Measurements from ENCODE around the gene BCAS3.

The BCAS3 gene

DNA sequence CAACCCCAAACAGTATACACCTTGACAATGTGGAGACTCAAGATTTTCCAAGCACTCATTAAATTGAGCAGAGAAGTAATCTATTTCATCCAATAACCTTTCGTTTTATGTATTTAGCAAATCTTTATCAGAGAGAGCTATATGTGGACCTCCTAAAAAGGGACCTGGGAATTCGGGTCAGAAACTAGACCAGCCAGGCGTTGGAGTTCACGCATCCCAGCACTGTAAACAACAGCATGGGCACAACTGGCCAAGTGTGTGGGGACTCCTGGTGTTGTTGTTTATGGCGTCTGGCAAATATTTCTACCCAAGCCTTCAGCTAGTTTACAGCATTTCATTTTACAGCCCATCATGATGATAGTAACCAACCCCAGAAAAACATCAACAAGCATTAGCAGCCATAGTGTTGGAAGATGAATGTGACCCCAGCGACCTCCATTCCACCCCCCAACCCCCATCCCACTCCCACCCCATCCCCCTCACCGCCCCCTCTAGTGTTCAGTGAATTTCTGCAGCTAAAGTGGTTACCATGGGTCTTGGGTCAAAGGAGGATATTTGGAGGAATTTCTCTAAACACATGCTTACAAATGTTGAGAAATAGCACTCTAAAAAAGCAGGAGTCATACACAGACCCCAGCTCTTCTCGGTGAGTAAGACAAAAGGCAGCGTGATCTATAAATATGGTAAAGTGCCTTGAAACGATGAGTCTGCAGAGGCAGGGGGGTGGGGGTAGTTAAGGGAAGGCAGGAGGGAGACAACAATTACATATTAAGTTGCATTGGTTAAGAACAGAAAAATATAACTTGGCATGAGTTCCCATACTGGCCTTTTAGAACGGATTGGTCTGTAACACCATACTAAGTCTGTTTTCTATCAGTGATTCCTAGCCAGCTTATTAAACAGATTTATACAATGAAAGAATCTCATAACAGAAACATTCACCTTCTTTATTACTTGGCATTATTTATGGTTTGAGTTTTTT lies 630.5 kb downstream of the BCAS3 start:
- DNase-seq, result no peak

DNA sequence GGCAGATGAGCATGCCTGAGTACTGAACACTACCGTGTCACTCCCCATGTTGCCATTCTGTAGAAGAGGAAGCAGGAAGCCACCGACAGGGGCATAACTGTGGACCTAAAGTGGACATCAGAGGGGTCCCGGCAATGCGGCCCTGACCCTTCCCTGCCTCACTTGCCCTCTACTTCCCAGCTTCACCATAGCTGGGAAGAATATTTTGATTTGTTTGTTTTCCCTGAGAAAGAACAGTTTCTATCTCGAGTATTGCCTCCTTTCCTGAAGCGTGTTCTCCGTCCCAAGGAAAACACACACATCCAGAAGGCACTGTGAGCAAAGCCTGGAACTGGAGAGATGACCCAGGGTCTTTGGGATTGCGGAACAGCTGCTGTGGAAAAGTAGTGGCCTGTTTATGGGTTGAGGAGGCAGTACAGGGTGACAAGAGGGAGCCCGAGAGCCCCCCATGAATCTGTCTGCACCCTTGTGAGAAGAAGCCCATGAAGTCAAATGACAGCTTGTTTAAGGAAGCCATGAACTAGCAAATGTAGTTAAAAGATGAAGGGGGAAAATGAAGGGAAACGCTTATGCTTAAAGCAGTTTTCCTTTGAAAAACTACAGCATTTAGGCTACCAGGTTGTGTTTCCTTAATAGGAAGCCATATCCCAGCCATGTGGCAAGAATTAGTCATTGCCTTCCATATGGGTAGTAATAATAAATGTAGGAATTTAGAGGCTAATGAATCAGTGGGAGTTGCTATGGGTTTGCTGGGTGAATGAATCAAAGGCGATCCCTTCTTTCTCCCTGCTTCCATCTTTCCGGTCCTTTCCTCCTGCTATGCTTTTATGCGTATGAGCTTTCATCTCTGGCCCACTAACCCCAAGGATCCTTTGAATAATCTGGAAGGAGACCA lies 632.0 kb downstream of the BCAS3 start:
- no peak for DNase-seq

DNA sequence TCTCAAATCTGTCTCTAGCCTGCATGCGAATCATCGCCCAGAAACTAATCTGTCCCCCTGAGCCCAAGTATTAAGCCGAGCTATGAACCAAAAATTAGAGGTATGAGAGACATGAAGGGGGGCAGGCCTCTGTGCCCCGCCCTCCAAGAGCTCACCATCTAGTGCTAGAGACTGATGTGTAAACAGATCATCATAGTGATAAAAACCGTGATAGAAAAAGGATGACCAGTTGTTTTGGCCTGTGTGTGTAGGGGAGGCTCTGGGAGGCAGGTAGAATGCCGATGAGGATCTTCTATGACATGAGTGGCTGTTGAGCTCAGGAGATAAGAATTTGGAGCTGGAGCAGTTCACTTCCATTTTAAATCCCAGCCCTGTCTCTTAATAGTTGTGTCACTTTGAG lies 632.9 kb downstream of the BCAS3 start:
- DNase-seq, result no peak

DNA sequence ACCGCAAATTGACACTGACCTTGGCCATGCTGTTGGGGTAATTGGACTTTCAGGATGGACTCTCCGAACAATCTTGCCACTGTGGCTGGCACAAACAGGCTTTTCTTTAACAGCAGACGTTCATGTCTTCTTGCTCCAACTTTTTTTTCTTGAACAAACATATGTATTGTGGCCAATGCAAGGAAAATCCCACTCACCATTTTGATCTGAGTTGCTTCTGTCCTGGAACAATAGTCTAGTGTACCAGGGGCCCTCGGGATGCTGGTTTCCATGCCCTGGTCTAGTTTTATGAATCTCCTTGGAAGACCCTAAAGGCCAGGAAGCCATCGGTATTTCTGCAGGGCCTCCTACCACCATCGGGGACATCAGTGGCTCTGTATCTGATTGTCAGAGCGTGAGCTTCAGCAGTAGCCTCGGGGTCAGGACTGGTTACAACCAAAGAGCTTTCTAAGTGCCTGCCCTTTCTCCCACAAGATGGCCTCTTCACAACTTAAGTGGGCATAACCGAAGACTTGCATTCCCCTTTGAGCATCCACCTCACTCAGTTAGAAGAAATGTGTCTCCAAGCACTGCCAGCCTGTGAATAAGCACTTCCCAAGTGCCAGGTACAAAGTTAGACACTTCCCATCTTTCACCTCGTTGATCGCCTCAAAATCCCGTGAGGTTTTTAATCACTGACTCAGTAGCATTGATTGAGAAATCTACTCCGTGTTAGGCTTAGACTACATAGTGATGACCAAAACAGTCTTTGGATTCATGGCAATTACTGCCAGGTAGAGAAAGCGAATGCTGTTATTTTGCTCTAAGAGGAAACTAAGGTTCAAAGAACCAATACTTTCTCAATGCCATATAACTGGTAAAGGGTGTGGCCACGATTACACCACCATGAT lies 635.0 kb downstream of the BCAS3 start:
- no peak for DNase-seq

DNA sequence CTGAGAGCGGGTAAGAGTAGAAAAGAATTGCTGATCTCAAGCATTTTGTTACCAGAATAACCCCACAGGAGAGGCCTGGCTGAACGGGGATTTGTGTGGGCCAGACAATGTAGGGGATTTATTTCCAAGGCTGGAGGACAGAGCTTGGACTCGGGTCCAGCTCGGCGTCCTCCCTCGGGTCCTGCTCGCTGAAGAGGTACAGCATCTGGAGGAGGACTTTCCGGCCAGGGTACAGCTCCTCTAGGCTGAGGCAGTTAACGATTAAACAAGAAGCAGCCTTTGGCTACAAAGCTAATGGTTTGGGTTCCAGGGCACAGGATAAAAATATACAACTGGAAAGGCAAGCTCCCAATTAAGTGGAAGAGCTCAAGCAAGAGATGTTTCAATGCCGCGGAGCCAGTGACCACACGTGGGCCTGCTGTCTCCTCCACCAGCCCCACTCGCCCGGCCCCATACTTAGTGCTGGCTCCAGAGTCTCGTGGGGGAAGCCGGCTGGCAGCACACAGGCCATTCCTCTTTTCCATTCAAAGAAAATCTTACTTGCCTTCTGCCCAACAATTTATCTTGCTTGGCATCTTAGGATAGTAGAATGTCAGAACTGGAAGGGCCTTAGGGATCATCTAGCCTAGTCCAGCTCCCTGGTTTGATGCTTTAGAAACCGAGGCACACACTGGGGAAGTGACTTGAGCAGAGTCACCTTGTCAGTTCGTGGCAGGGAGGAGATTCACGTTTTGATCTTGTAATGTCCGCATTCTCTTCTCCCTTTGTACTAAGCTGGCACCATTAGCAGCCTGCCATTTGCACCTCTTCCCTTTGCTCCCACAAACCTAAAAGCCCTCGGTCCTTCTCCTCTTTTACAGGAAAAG lies 636.0 kb downstream of the BCAS3 start:
- no peak for DNase-seq

DNA sequence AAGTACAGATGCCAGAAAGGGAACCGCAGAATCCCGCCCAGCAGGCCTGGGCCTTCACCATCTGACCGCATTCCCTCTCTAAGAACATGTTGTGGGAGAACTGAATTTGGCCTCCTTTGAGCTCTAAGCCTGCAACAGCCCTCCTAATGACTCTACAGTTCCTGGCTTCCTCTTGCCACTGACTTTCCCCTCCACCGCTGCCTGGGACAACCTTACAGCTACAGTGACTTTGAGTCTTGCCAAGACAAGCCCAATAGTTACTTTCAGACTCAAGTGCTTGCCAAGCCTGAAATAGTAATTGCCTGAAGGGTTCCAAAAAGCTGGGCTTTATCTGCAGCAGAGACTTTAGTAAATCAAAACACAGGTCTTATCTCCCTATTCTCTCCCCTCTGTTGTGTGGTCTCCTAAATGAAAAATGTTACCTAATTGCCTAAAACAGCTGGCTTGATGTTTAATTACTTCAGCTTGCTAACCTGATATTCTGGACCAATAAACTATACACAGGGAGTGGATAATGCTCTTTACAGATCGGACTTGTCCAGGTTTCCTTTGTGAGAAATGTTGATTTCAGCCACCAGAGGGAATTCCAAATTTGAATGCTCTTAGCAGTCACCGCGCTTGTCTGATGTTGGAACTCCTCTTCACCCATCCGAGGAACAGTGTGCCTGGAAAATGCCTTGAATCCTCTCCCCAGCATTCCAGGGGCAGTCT lies 636.9 kb downstream of the BCAS3 start:
- DNase-seq, result no peak

DNA sequence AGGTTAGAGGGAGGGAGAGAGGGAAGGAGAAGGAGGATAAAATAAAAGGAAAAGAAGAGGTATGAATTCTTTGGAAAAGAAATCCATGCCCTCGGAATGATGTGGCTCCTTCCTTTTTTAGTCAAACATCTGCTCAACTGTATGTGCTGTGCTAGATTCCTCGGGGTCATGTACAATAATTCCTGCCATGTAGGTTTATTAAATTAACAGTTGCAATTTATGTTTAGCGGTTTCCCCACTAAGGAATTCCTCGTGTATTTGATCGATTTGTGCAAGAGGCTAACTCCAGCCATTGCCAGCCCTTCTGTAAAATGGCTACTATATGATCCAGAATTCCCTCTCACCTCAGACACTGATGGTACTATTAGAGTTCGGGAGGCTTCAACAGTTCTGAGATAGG lies 639.0 kb downstream of the BCAS3 start:
- no peak for DNase-seq

DNA sequence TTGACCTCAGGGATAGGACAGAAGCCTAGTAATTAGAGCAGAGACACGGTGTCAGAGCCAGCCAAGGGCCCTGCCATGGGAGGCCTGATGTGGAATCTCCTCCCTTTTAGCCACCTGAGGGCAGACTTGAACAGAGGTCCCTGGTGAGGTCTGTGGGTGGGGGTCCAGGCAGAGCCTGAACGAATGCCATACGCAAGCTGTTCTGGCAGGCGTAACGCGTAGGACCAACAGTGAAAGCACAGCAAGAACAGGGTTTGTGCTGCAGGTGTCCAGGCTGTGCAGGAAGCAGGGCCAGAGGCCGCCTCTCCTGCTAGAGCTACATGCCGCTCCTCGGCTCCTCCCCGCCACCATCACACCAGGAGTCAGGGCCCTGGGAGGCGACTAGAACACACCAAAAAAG lies 640.1 kb downstream of the BCAS3 start:
- DNase-seq, result no peak

DNA sequence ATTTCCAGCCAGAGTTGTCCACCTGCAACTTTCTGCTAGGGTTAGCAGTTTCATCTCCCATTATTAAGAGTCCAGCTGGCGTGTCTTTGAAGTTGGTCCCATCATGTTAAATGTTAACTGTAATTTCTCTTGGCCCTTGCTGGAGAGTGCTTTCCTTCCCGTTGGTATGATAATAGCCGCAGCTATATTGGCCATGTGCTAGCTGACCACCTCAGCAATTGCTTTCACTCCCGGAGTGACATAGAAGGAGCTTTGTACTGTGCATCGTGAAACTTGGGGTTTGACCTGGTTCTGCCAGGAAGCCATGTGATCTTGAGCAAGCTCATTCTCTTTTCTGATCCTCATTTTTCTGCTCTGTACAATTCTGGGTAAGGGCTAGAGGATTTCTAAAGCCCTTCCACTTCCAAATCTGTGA lies 641.0 kb downstream of the BCAS3 start:
- no peak for DNase-seq

DNA sequence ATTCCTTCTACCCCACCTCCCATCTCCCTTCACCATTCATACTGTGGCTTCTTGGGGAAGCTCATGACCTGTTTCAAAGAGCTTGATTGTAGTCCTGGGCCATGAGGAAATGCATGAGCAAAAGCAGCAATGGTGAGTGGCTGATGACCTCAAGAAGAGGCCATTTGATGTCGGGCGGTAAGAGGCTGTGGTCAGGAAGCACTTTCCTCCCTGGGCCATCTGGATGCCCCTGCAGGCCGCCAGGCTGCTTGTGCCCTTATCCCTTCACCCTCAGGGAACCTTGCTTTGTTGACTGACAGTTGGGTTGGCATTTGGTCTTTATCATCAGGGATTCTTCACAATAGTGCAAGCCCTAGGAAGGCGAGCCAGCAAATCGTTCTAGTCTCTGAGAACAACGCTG lies 643.7 kb downstream of the BCAS3 start:
- DNase-seq, result no peak

DNA sequence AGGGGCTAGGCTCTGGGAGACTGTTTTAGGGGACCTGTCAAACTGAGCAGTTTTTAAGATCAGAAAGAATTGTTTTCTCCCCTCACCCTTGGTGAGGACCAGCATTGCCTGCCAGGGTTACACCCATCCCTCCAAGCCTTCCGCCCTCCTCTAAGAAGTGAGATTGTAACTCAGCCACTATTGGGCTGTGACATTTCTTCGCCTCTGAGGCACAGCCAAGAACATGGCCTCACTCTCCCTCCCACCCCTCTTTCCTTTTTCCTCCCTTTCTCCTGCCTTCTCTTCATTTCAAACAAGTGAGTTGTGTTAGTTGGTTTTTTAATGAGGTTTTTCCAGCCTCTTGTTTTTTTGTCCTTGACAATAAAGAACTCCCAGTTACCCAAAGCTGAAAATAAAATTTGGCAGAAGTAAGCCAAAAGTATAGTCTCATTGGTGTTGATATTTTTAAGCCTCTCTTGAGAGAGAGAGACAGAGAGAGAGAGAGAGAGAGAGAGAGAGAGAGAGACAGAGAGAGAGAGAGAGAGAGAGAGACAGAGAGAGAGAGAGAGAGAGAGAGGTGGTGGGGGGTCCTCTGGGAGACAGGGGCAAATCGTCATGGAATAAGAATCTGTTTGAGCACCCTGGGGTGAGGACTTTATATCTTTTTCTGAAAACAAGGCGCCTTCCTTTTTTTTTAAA lies 644.8 kb downstream of the BCAS3 start:
- no peak for DNase-seq

DNA sequence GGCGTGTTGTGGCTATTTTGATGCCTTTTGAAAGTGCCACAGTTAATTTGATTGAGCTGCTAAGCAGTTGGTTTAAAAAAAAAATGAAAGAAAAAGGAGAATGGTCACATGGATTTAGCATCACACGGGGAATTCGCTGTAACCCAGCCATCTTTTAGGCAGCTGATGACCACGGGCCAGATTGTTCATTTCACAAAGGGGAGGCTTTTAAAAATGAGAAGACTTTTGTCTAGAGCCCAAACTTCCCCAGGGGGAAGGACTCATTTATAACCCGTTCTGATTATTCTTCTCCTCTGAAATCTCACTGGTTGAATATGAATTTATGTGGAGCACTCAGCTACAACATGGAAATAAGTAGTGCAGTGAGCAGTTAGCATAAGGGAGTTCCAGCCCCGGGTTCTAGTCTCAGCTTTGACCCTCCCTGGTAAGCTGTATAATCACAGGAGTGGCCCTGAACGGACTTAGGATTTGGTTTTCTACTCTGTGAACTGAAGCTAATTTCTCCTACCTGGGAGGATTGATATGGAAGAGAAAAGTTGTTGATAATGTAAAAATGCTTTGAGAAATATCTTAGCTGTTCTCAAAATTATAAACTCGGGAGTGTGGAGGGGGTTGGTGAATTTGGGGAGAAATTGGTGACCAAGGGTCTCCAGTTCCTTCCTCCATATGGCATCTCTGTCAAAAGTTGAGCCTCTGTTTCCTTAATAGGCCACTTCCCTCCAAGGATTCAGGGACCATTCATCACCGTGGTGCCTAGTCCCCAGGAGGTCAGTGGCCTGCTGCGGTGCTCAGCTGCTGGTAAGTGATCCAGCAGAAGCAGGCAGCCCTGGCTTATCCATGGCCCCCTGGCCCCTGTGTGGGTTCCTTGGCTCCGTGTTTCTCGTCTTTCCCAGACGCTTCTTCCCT lies 645.6 kb downstream of the BCAS3 start:
- DNase-seq, result no peak

DNA sequence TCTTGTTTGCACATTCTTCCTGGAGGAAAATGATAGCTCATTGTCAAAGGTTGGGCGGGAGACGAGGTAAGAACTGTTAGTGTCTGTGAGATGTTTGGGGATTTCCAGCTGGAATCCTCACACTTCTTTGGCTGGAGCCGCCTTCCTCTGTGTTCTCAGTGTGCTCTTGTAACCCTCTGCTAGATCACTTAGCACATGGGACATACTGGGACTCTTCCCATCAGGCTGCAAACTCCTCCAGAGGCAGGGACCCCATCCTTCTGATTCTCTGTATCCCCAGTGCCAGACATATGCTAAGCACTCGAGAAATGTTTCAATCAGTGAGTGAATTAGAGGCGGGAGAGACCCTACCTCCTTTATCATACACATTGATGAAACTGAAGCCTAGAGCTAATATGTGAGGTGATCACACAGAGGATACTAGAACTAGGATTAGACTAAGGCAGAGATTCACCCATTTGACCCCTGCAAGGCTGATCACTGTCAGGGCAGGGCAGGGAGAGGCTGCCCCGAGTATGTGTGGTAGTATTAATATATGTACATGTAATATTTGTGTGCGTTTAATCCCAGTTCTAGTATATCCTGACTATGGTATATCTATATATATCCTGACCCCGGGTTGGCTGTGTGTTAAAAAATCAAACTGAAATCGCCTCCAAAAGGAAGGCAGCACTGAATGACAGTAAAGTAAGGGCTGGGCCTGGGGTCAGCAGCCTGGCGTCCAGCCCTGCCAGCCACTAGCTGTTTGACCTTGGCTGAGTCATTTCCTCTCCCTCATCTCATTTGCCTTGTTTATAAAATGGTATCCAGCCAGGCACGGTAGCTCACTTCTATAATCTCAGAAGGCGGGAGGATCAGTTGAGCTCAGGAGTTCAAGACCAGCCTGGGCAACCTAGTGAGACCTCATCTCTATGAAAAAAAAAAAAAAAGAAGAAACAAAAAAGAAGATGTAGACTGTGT lies 646.5 kb downstream of the BCAS3 start:
- no peak for DNase-seq

DNA sequence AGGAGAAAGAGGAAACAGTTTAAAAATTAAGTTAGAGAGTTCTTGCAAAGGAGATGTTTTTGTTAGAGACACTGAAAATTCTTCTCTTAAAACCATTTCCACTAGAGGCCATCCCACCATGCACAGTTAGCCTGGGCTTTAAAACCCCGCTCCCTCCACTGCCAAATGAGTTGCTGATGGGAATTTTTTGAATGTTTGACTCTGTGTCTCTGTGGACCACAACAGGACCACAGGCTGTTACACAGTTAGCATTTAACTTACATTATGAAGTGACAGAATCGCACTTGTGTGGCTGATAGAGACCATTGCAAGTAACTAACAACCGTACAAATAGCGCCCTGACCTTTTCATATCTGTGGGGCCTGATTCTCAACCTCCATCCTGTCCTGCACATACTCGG lies 647.3 kb downstream of the BCAS3 start:
- no peak for DNase-seq

DNA sequence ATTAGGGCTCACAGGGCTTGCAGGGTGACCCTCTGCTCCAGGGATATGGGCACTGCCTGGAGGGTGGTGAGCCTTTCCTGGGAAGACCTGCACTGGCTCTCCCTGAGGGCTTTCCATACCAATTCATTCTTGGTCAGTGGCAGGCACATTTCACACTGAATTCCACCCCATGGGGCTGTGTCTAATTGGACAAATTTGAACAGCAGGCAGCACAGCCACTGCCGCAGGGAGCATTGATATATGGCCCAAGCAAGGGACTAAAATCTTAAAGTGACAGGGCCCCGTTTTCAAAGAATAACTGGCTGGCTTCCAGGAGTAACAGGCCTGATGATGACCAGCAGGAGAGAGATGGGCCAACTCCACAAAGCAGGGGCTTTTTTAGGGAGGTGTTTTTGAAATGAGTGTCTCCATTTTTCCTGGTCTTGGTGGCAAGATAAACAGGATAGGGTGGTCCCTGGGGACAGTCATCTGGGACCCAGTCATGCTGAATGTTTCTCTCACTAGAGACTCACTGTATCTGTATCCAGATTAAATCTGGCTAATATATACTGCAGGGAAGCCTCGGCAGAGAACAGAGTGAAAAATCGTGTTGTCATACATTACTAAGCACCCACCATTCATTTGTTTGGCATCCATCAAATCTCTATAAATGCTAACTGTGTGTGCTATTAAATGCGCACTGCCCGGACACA lies 647.9 kb downstream of the BCAS3 start:
- DNase-seq, result no peak

DNA sequence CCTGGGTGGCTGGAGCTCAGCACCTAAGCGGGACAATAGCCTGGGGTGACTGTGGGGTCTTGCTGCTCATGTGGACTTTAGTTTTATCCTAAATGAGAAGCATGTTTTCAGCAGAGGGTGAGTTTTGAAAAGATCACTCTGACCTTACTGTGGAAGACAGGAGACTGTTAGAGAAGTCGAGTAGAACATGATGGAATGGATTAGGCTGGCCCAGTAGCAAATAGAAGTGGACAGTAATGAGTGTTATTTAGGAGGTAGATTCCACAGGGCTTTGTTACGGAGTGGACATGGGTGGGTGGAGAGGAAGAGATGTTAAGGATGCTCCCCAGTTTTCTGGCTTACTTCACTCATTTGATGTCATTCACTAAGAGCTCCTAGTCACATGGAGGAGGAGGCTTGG lies 648.7 kb downstream of the BCAS3 start:
- DNase-seq, result no peak

DNA sequence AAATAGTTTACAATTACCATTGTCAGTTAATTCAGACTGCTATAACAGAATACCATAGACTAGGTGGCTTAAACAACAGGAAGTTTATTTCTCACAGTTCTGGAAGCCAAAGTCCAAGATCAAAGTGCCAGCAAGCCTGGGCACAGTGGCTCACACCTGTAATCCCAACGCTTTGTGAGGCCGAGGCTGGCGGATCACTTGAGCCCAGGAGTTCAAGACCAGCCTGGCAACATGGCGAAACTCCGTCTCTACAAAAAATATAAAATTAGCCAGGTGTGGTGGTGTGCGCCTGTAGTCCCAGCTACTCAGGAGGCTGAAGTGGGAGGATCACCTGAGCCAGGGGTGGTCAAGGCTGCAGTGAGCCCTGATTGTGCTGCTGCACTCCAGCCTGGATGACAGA lies 650.7 kb downstream of the BCAS3 start:
- DNase-seq, result no peak
